HL-60 (cell line): ENCODE data around the gene CCN2.

Experiments used
- POLR2AphosphoS5 ChIP-seq: IDR thresholded peaks from 2 replicates; pipeline ENCODE4 v1.6.1; 2012; ENCODE audit warnings: low read depth
- TF ChIP-seq, protein P1 (sequence below): IDR thresholded peaks from one replicate; pipeline ENCODE4 v1.5.1; 2011; ENCODE audit warnings: low read length, control low read depth, inconsistent platforms; ENCODE audit not compliant: insufficient read depth

DNA sequence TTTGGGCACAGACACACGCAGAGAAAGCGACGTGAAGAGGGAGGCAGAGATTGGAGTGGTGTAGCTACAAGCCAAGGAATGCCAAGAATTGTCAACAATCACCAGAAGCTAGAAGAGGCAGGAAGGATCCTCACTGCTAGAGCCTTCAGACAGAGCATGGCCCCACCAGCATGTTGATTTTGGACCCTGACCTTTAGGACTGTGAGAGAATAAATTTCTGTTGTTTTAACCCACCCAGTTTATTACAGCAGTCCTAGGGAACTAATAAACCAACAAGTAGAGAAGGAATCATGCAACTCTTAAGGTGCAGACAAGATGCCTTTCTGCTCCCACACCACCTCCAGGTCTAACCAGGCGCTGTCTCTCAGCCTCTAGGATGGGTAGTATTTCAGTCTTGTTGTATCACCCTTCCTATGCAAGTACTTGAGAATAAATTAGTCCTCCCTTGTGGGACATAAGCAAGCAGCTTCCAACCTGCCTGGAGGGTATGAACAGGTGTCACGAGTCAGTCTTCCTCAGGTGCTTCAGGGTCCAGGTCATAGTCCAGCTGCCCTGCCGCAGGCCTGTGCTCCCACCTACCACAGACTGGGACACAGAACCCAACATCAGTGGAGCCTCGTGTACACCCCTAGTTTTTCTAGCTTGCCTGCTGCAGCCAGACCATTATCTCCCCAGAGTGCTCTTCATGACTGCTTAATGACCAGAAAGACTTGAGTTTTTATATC, 46.4 kb upstream of the CCN2 start:
- TF ChIP-seq, protein P1, sequence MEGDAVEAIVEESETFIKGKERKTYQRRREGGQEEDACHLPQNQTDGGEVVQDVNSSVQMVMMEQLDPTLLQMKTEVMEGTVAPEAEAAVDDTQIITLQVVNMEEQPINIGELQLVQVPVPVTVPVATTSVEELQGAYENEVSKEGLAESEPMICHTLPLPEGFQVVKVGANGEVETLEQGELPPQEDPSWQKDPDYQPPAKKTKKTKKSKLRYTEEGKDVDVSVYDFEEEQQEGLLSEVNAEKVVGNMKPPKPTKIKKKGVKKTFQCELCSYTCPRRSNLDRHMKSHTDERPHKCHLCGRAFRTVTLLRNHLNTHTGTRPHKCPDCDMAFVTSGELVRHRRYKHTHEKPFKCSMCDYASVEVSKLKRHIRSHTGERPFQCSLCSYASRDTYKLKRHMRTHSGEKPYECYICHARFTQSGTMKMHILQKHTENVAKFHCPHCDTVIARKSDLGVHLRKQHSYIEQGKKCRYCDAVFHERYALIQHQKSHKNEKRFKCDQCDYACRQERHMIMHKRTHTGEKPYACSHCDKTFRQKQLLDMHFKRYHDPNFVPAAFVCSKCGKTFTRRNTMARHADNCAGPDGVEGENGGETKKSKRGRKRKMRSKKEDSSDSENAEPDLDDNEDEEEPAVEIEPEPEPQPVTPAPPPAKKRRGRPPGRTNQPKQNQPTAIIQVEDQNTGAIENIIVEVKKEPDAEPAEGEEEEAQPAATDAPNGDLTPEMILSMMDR: no peak
- TF ChIP-seq POLR2AphosphoS5: no peak
